ENCODE results near the gene TENM3.

- no peak for TF ChIP-seq CTCF (IDR thresholded peaks at IDR 0.05; ENCODE audit: low read length)
- TF ChIP-seq EZH2phosphoT487 (IDR thresholded peaks at IDR 0.05; ENCODE audit: low read length) = no peak
- no peak for TF ChIP-seq EZH2 (optimal IDR thresholded peaks at IDR 0.05; ENCODE audit: low read depth, low read length)
Measured at GRCh38 chr4:182778222-182778982, 535.2 kb downstream of the TENM3 start.

Measured in MM.1S (cell line).